H9 (cell line): ENCODE data around the gene HECTD1. TPM values are rescaled to one million over a fixed set of nuclear protein-coding genes. Genes with fewer than 3 reads are reported as not detected.

Experiments
- DNase-seq: peaks from one replicate; pipeline ENCODE4 v3.0.0-alpha.2; 2017
- H2AFZ ChIP-seq: one replicate; pipeline ENCODE4 v1.6.1; 2013; ENCODE audit warnings: mild to moderate bottlenecking, low read length, control low read depth, moderate library complexity
- H2AK5ac ChIP-seq: 2 replicates; pipeline ENCODE4 v1.6.1; 2013; ENCODE audit warnings: low read length, control low read depth, mixed read lengths; ENCODE audit not compliant: insufficient read length
- H2BK120ac ChIP-seq: one replicate; pipeline ENCODE4 v1.6.1; 2013; ENCODE audit warnings: low read depth, mild to moderate bottlenecking, low read length, control low read depth, inconsistent platforms; ENCODE audit not compliant: poor library complexity, severe bottlenecking
- H2BK12ac ChIP-seq: 2 replicates; pipeline ENCODE4 v1.6.1; 2013; ENCODE audit warnings: low read length, control low read depth, mixed read lengths, low read depth; ENCODE audit not compliant: insufficient read length
- H2BK15ac ChIP-seq: 2 replicates; pipeline ENCODE4 v1.6.1; 2013; ENCODE audit warnings: low read depth, low read length, control low read depth
- H2BK20ac ChIP-seq: one replicate; pipeline ENCODE4 v1.6.1; 2013; ENCODE audit warnings: low read depth, mild to moderate bottlenecking, low read length, control low read depth, inconsistent platforms; ENCODE audit not compliant: poor library complexity, severe bottlenecking
- H2BK5ac ChIP-seq: 2 replicates; pipeline ENCODE4 v1.6.1; 2013; ENCODE audit warnings: low read length, control low read depth, mixed read lengths; ENCODE audit not compliant: insufficient read length
- H3K14ac ChIP-seq: 2 replicates; pipeline ENCODE4 v1.6.1; 2013; ENCODE audit warnings: low read length, control low read depth; ENCODE audit not compliant: insufficient read depth
- H3K18ac ChIP-seq: 2 replicates; pipeline ENCODE4 v1.6.1; 2013; ENCODE audit warnings: low read depth, mild to moderate bottlenecking, mixed read lengths, low read length, control low read depth; ENCODE audit not compliant: insufficient read length
- H3K23ac ChIP-seq: 2 replicates; pipeline ENCODE4 v1.6.1; 2013; ENCODE audit warnings: low read length, control low read depth, mixed read lengths, low read depth; ENCODE audit not compliant: insufficient read length
- H3K23me2 ChIP-seq: 2 replicates; pipeline ENCODE4 v1.6.1; 2013; ENCODE audit warnings: low read depth, mild to moderate bottlenecking, mixed read lengths, low read length, control low read depth; ENCODE audit not compliant: insufficient read length, poor library complexity, severe bottlenecking
- H3K27ac ChIP-seq: 2 replicates; pipeline ENCODE4 v1.5.1; 2013; ENCODE audit warnings: low read length, control low read depth, mixed read lengths, low read depth; ENCODE audit not compliant: insufficient read length
- H3K27me3 ChIP-seq: 2 replicates; pipeline ENCODE4 v1.6.1; 2013; ENCODE audit warnings: low read length, control low read depth, inconsistent platforms; ENCODE audit not compliant: insufficient read depth
- H3K4ac ChIP-seq: 2 replicates; pipeline ENCODE4 v1.6.1; 2013; ENCODE audit warnings: low read depth, mild to moderate bottlenecking, control low read depth, inconsistent platforms, low read length, moderate library complexity
- H3K4me1 ChIP-seq: 2 replicates; pipeline ENCODE4 v1.6.1; 2013; ENCODE audit warnings: low read length, control low read depth, inconsistent platforms; ENCODE audit not compliant: insufficient read depth
- H3K4me2 ChIP-seq: 2 replicates; pipeline ENCODE4 v1.6.1; 2013; ENCODE audit warnings: low read length, control low read depth, mixed read lengths; ENCODE audit not compliant: insufficient read length, insufficient read depth
- H3K56ac ChIP-seq: 2 replicates; pipeline ENCODE4 v1.6.1; 2013; ENCODE audit warnings: low read depth, mild to moderate bottlenecking, mixed read lengths, low read length, control low read depth; ENCODE audit not compliant: insufficient read length
- H3K79me1 ChIP-seq: 2 replicates; pipeline ENCODE4 v1.6.1; 2013; ENCODE audit warnings: low read depth, mild to moderate bottlenecking, moderate library complexity, low read length, control low read depth, inconsistent platforms; ENCODE audit not compliant: insufficient read depth, poor library complexity, severe bottlenecking
- H3K79me2 ChIP-seq: 2 replicates; pipeline ENCODE4 v1.6.1; 2013; ENCODE audit warnings: low read length, control low read depth, inconsistent platforms; ENCODE audit not compliant: insufficient read depth
- H3K9ac ChIP-seq: 2 replicates; pipeline ENCODE4 v1.6.1; 2013; ENCODE audit warnings: low read length, control low read depth, mixed read lengths; ENCODE audit not compliant: insufficient read length; ENCODE audit errors: extremely low read depth
- H3K9me3 ChIP-seq: one replicate; pipeline ENCODE4 v1.6.1; 2013; ENCODE audit warnings: low read depth, low read length, inconsistent platforms; ENCODE audit not compliant: control insufficient read depth
- H3T11ph ChIP-seq: one replicate; pipeline ENCODE4 v1.6.1; 2013; ENCODE audit warnings: mild to moderate bottlenecking, low read length, control low read depth, inconsistent platforms
- H4K20me1 ChIP-seq: one replicate; pipeline ENCODE4 v1.6.1; 2013; ENCODE audit not compliant: control insufficient read depth, insufficient read length, insufficient read depth
- H4K5ac ChIP-seq: 2 replicates; pipeline ENCODE4 v1.6.1; 2013; ENCODE audit warnings: low read depth, mild to moderate bottlenecking, mixed read lengths, low read length, control low read depth; ENCODE audit not compliant: insufficient read length
- H4K8ac ChIP-seq: replicated peaks from 2 replicates; pipeline ENCODE4 v1.6.1; 2013; ENCODE audit warnings: low read length, control low read depth, mixed read lengths, low read depth; ENCODE audit not compliant: insufficient read length
- H4K91ac ChIP-seq: 2 replicates; pipeline ENCODE4 v1.6.1; 2013; ENCODE audit warnings: low read depth, mild to moderate bottlenecking, moderate library complexity, mixed read lengths, low read length, control low read depth; ENCODE audit not compliant: insufficient read length
- H3K27ac Mint-ChIP-seq, 3 experiments: 2 replicates in 2 of 3; 3 replicates in 1 of 3; pipeline ENCODE4 v1.8.0; 2020 to 2021; ENCODE audit warnings: mixed read lengths in 3 of 3, mild to moderate bottlenecking in 1 of 3, moderate library complexity in 1 of 3
- H3K27me3 Mint-ChIP-seq: 2 replicates; pipeline ENCODE4 v1.8.0; 2021; ENCODE audit warnings: low read depth, mild to moderate bottlenecking, moderate library complexity, mixed read lengths
- H3K36me3 Mint-ChIP-seq, 3 experiments: 2 replicates in 2 of 3; 3 replicates in 1 of 3; pipeline ENCODE4 v1.8.0; 2020 to 2021; ENCODE audit warnings: low read depth in 3 of 3, mixed read lengths in 3 of 3; ENCODE audit not compliant: insufficient read depth in 1 of 3
- H3K4me1 Mint-ChIP-seq, 2 experiments: 2 replicates each; pipeline ENCODE4 v1.8.0; 2020; ENCODE audit warnings: mixed read lengths in 2 of 2
- H3K4me3 Mint-ChIP-seq, 2 experiments: 2 replicates in 1 of 2; 3 replicates in 1 of 2; pipeline ENCODE4 v1.8.0; 2020 to 2021; ENCODE audit warnings: mild to moderate bottlenecking in 2 of 2, mixed read lengths in 2 of 2, moderate library complexity in 1 of 2
- H3K9me3 Mint-ChIP-seq, 2 experiments: 2 replicates in 1 of 2; 3 replicates in 1 of 2; pipeline ENCODE4 v1.8.0; 2020; ENCODE audit warnings: mild to moderate bottlenecking in 2 of 2, mixed read lengths in 2 of 2, moderate library complexity in 1 of 2
- CTCF ChIP-seq: fragments of 200-600 bp; sonication (generic); conservative IDR thresholded peaks from 3 replicates; pipeline ENCODE4 v1.8.0; 2021; ENCODE audit warnings: antibody characterized with exemption, mild to moderate bottlenecking
- WGBS: extraction: QIAGEN DNeasy Blood & Tissue Kit; methylation state at CpG from one replicate; pipeline ENCODE4 v1.1.7; 2013; ENCODE audit warnings: missing lambda C conversion rate, low lambda C conversion rate, mixed read lengths; ENCODE audit not compliant: insufficient read length; ENCODE audit errors: extremely low coverage; 5-methylcytosine and 5-hydroxymethylcytosine counted together
- total RNA-seq: library from RNA; stranded (reverse); gene quantifications from 2 replicates; pipeline ENCODE4 v1.2.1, GENCODE V29; 2021

HECTD1 gene
- total RNA-seq, 1 experiment from 2014 or later: 135 TPM

GRCh38 chr14:31083781-31084180 is 123.8 kb downstream of the HECTD1 start:
- Histone ChIP-seq H3K4me1 (no peaks in the 10 kb centered on the region), H4K5ac (no peak overlapping the region), H4K20me1 (no peaks in the 10 kb centered on the region), H2BK12ac (no peak overlapping the region), H2BK5ac (no peak overlapping the region), H2BK120ac (no peak overlapping the region), H3K9me3 (no peaks in the 10 kb centered on the region), H2AK5ac (no peak overlapping the region), H3K4ac (no peak overlapping the region), H2BK20ac (no peak overlapping the region), H4K91ac (no peak overlapping the region), H3K9ac (no peak overlapping the region), H3T11ph (no peak overlapping the region), H3K27ac (no peak overlapping the region), H3K18ac (no peak overlapping the region), H3K79me2 (no peaks in the 10 kb centered on the region), H3K14ac (no peak overlapping the region), H3K56ac (no peak overlapping the region), H4K8ac (no peak overlapping the region), H2BK15ac (no peak overlapping the region), H3K27me3 (no peaks in the 10 kb centered on the region), H2AFZ (no peak overlapping the region), H3K23me2 (no peaks in the 10 kb centered on the region), H3K23ac (no peak overlapping the region), H3K79me1 (no peaks in the 10 kb centered on the region), H3K4me2 (no peak overlapping the region)
- Mint-ChIP-seq H3K27ac (no peak overlapping the region), H3K9me3 (no peaks in the 10 kb centered on the region), H3K27me3 (no peaks in the 10 kb centered on the region), H3K4me3 (no peak overlapping the region), H3K4me1 (0 out of 4 replicates have a peak, but pooled peaks cover 2 to 4% of the 10 kb centered on the region in 2 experiments), H3K36me3 (peaks cover 0 to 5% (median 0%) of the 10 kb centered on the region in 3 experiments; a peak in 1 of 7 replicates)
- TF ChIP-seq CTCF: no peak
- WGBS: no CpG with 5 or more reads among the region's 3 CpGs
- DNase-seq: no peak
